ENCODE results near the gene NTRK1.

Gene NTRK1

GRCh38 chr1:156921053-156921529 lies 60.4 kb downstream of the NTRK1 start:
- WGBS (ENCODE audit: extremely low coverage, insufficient coverage, insufficient read length): no CpG with 5 or more reads among the region's 7 CpGs
- Histone ChIP-seq H2BK5ac (ENCODE audit: low read depth, low read length, poor library complexity) (no peak overlapping the region), H4K91ac (ENCODE audit: low read depth, low read length) (no peak overlapping the region), H4K12ac (ENCODE audit: low read depth, low read length) (no peak overlapping the region), H3K18ac (ENCODE audit: low read length) (no peak overlapping the region), H3K27me3 (ENCODE audit: insufficient read depth, low read length) (peaks cover 51% of the 10 kb centered on the region), H2BK12ac (ENCODE audit: low read length) (no peak overlapping the region), H3K4me1 (ENCODE audit: control insufficient read depth in 1 of 2, insufficient read depth in 2 of 2, low read length in 2 of 2) (peaks cover 4 to 7% of the 10 kb centered on the region in 2 experiments), H3K4me3 (ENCODE audit: low read depth, low read length) (no peak overlapping the region), H3K4ac (ENCODE audit: low read depth, low read length) (no peak overlapping the region), H3K79me1 (ENCODE audit: low read length) (no peaks in the 10 kb centered on the region), H2AK5ac (ENCODE audit: low read length) (no peak overlapping the region), H3K79me2 (ENCODE audit: control insufficient read depth, insufficient read depth, low read length, poor library complexity) (no peaks in the 10 kb centered on the region), H2AFZ (ENCODE audit: insufficient read depth, low read length, poor library complexity) (no peak overlapping the region), H2BK120ac (ENCODE audit: insufficient read depth, low read length, poor library complexity) (no peak overlapping the region), H3K9me3 (ENCODE audit: insufficient read depth, low read depth, low read length) (peaks cover 4% of the 10 kb centered on the region), H3K27ac (ENCODE audit: low read depth, low read length) (no peak overlapping the region), H3K9ac (ENCODE audit: low read length) (no peak overlapping the region), H4K8ac (ENCODE audit: low read depth, low read length) (no peak overlapping the region), H3K36me3 (ENCODE audit: control insufficient read depth in 1 of 2, insufficient read depth in 2 of 2, low read length in 2 of 2) (peaks cover 0 to 3% of the 10 kb centered on the region in 2 experiments), H3K23ac (ENCODE audit: low read length) (no peak overlapping the region), H3K4me2 (ENCODE audit: low read length) (no peak overlapping the region), H3K14ac (ENCODE audit: low read length) (peak overlapping the region; percentile 5)
- DNase-seq: no peak

GRCh38 chr1:156922986-156923669 lies 62.5 kb downstream of the NTRK1 start:
- no peaks in the 10 kb centered on the region for H3K36me3 ChIP-seq (ENCODE audit: control insufficient read depth in 1 of 2, insufficient read depth in 2 of 2, low read length in 2 of 2)
- no peak overlapping the region for H3K14ac ChIP-seq (ENCODE audit: low read length)
- no peaks in the 10 kb centered on the region for H3K79me1 ChIP-seq (ENCODE audit: low read length)
- no peak overlapping the region for H2AFZ ChIP-seq (ENCODE audit: insufficient read depth, low read length, poor library complexity)
- peaks cover 4% of the 10 kb centered on the region for H3K9me3 ChIP-seq (ENCODE audit: insufficient read depth, low read depth, low read length)
- H3K4me2 ChIP-seq (ENCODE audit: low read length): peak overlapping the region; percentile 38
- no peak overlapping the region for H2BK5ac ChIP-seq (ENCODE audit: low read depth, low read length, poor library complexity)
- no peak overlapping the region for H3K9ac ChIP-seq (ENCODE audit: low read length)
- H3K18ac ChIP-seq (ENCODE audit: low read length): no peak overlapping the region
- WGBS (ENCODE audit: extremely low coverage, insufficient coverage, insufficient read length): no CpG with 5 or more reads among the region's 11 CpGs
- H3K4me1 ChIP-seq (ENCODE audit: control insufficient read depth in 1 of 2, insufficient read depth in 2 of 2, low read length in 2 of 2): peaks cover 11% of the 10 kb centered on the region in 2 experiments
- H4K91ac ChIP-seq (ENCODE audit: low read depth, low read length): no peak overlapping the region
- no peak overlapping the region for H3K27ac ChIP-seq (ENCODE audit: low read depth, low read length)
- no peaks in the 10 kb centered on the region for H3K79me2 ChIP-seq (ENCODE audit: control insufficient read depth, insufficient read depth, low read length, poor library complexity)
- no peak overlapping the region for H3K23ac ChIP-seq (ENCODE audit: low read length)
- no peak overlapping the region for H2BK120ac ChIP-seq (ENCODE audit: insufficient read depth, low read length, poor library complexity)
- H2AK5ac ChIP-seq (ENCODE audit: low read length): no peak overlapping the region
- peaks cover 65% of the 10 kb centered on the region for H3K27me3 ChIP-seq (ENCODE audit: insufficient read depth, low read length)
- no peak overlapping the region for H3K4me3 ChIP-seq (ENCODE audit: low read depth, low read length)
- no peak overlapping the region for H3K4ac ChIP-seq (ENCODE audit: low read depth, low read length)
- no peak for DNase-seq
- no peak overlapping the region for H2BK12ac ChIP-seq (ENCODE audit: low read length)
- H4K8ac ChIP-seq (ENCODE audit: low read depth, low read length): no peak overlapping the region
- H4K12ac ChIP-seq (ENCODE audit: low read depth, low read length): no peak overlapping the region

- H3K27me3 ChIP-seq (ENCODE audit: insufficient read depth, low read length): peaks cover 66% of the 10 kb centered on the region
Observed at GRCh38 chr1:156923670-156924477, 63.2 kb downstream of the NTRK1 start.

GRCh38 chr1:156924478-156925153 lies 64.0 kb downstream of the NTRK1 start:
- H2BK120ac ChIP-seq (ENCODE audit: insufficient read depth, low read length, poor library complexity): no peak overlapping the region
- no CpG with 5 or more reads among the region's 22 CpGs for WGBS (ENCODE audit: extremely low coverage, insufficient coverage, insufficient read length)
- no peak overlapping the region for H4K8ac ChIP-seq (ENCODE audit: low read depth, low read length)
- no peak overlapping the region for H2BK5ac ChIP-seq (ENCODE audit: low read depth, low read length, poor library complexity)
- no peak overlapping the region for H3K18ac ChIP-seq (ENCODE audit: low read length)
- H3K4me2 ChIP-seq (ENCODE audit: low read length): peak overlapping the region; percentile 22
- no peak overlapping the region for H4K12ac ChIP-seq (ENCODE audit: low read depth, low read length)
- H2BK12ac ChIP-seq (ENCODE audit: low read length): no peak overlapping the region
- H3K9ac ChIP-seq (ENCODE audit: low read length): no peak overlapping the region
- no peaks in the 10 kb centered on the region for H3K79me1 ChIP-seq (ENCODE audit: low read length)
- H3K4me3 ChIP-seq (ENCODE audit: low read depth, low read length): no peak overlapping the region
- H3K4me1 ChIP-seq (ENCODE audit: control insufficient read depth in 1 of 2, insufficient read depth in 2 of 2, low read length in 2 of 2): peaks cover 11% of the 10 kb centered on the region in 2 experiments
- H2AK5ac ChIP-seq (ENCODE audit: low read length): no peak overlapping the region
- H3K27me3 ChIP-seq (ENCODE audit: insufficient read depth, low read length): peaks cover 68% of the 10 kb centered on the region
- H3K27ac ChIP-seq (ENCODE audit: low read depth, low read length): no peak overlapping the region
- no peak overlapping the region for H3K23ac ChIP-seq (ENCODE audit: low read length)
- H3K14ac ChIP-seq (ENCODE audit: low read length): no peak overlapping the region
- H3K4ac ChIP-seq (ENCODE audit: low read depth, low read length): no peak overlapping the region
- H2AFZ ChIP-seq (ENCODE audit: insufficient read depth, low read length, poor library complexity): no peak overlapping the region
- no peaks in the 10 kb centered on the region for H3K36me3 ChIP-seq (ENCODE audit: control insufficient read depth in 1 of 2, insufficient read depth in 2 of 2, low read length in 2 of 2)
- peaks cover 4% of the 10 kb centered on the region for H3K9me3 ChIP-seq (ENCODE audit: insufficient read depth, low read depth, low read length)
- no peaks in the 10 kb centered on the region for H3K79me2 ChIP-seq (ENCODE audit: control insufficient read depth, insufficient read depth, low read length, poor library complexity)
- no peak overlapping the region for H4K91ac ChIP-seq (ENCODE audit: low read depth, low read length)
- no peak for DNase-seq

More at GRCh38 chr1:156923670-156924477, 63.2 kb downstream of the NTRK1 start:
- Histone ChIP-seq H2BK12ac (ENCODE audit: low read length) (no peak overlapping the region), H3K4me1 (ENCODE audit: control insufficient read depth in 1 of 2, insufficient read depth in 2 of 2, low read length in 2 of 2) (peaks cover 11% of the 10 kb centered on the region in 2 experiments), H3K79me2 (ENCODE audit: control insufficient read depth, insufficient read depth, low read length, poor library complexity) (no peaks in the 10 kb centered on the region), H2AK5ac (ENCODE audit: low read length) (no peak overlapping the region), H3K14ac (ENCODE audit: low read length) (no peak overlapping the region), H3K79me1 (ENCODE audit: low read length) (no peaks in the 10 kb centered on the region), H2AFZ (ENCODE audit: insufficient read depth, low read length, poor library complexity) (no peak overlapping the region), H3K9ac (ENCODE audit: low read length) (no peak overlapping the region), H4K12ac (ENCODE audit: low read depth, low read length) (no peak overlapping the region), H3K23ac (ENCODE audit: low read length) (no peak overlapping the region), H3K27ac (ENCODE audit: low read depth, low read length) (no peak overlapping the region), H2BK120ac (ENCODE audit: insufficient read depth, low read length, poor library complexity) (no peak overlapping the region), H3K4me2 (ENCODE audit: low read length) (peak overlapping the region; percentile 38), H3K36me3 (ENCODE audit: control insufficient read depth in 1 of 2, insufficient read depth in 2 of 2, low read length in 2 of 2) (no peaks in the 10 kb centered on the region), H3K18ac (ENCODE audit: low read length) (no peak overlapping the region), H2BK5ac (ENCODE audit: low read depth, low read length, poor library complexity) (no peak overlapping the region), H3K9me3 (ENCODE audit: insufficient read depth, low read depth, low read length) (peaks cover 4% of the 10 kb centered on the region), H4K8ac (ENCODE audit: low read depth, low read length) (no peak overlapping the region), H3K4ac (ENCODE audit: low read depth, low read length) (no peak overlapping the region), H4K91ac (ENCODE audit: low read depth, low read length) (no peak overlapping the region), H3K4me3 (ENCODE audit: low read depth, low read length) (no peak overlapping the region)
- no CpG with 5 or more reads among the region's 64 CpGs for WGBS (ENCODE audit: extremely low coverage, insufficient coverage, insufficient read length)
- DNase-seq: no peak
